ENCODE results near the gene CTU2. TPM values are rescaled to one million over a fixed set of nuclear protein-coding genes. Genes with fewer than 3 reads are reported as not detected.

Gene CTU2
- total RNA-seq, 2 experiments from 2014 or later: 38.0 to 41.6 TPM

- H3K36me3 Mint-ChIP-seq: peaks cover 2% of the 10 kb centered on the region
- H3K9me3 Mint-ChIP-seq: no peaks in the 10 kb centered on the region
- no peak overlapping the region for H3K4me3 Mint-ChIP-seq
- peaks cover 12% of the 10 kb centered on the region for H3K4me1 Mint-ChIP-seq (ENCODE audit: low read depth)
- H3K27me3 Mint-ChIP-seq: no peaks in the 10 kb centered on the region
- intact Hi-C loops (cut with micrococcal nuclease): no loop called here
- H3K27ac Mint-ChIP-seq: no peak overlapping the region
- POLR2A ChIA-PET: interaction anchor here (0.6 kb wide), 1 partner anchor 92 kb away, joined by 4 read pairs; no protein-coding TSS in a partner anchor
- CTCF ChIA-PET: interaction anchor here (1.4 kb wide), 1 partner anchor 27 kb away, joined by 10 read pairs; no protein-coding TSS in a partner anchor
- DNase-seq: no peak
Measured at GRCh38 chr16:88710556-88710955, 4.3 kb downstream of the CTU2 start.

GRCh38 chr16:88711750-88712340 lies 5.5 kb downstream of the CTU2 start:
- H3K9me3 Mint-ChIP-seq: no peaks in the 10 kb centered on the region
- ChIA-PET POLR2A (no interaction called here), CTCF (interaction anchor here (1.4 kb wide), 1 partner anchor 25 kb away, joined by 10 read pairs; no protein-coding TSS in a partner anchor)
- intact Hi-C loops (cut with micrococcal nuclease): no loop called here
- peaks cover 2% of the 10 kb centered on the region for H3K36me3 Mint-ChIP-seq
- peaks cover 12% of the 10 kb centered on the region for H3K4me1 Mint-ChIP-seq (ENCODE audit: low read depth)
- H3K27ac Mint-ChIP-seq: no peak overlapping the region
- H3K4me3 Mint-ChIP-seq: no peak overlapping the region
- no peaks in the 10 kb centered on the region for H3K27me3 Mint-ChIP-seq
- no peak for DNase-seq

- Mint-ChIP-seq H3K27me3 (no peaks in the 10 kb centered on the region), H3K36me3 (peaks cover 8% of the 10 kb centered on the region), H3K9me3 (no peaks in the 10 kb centered on the region), H3K4me3 (no peak overlapping the region), H3K4me1 (ENCODE audit: low read depth) (peaks cover 5% of the 10 kb centered on the region), H3K27ac (no peak overlapping the region)
- intact Hi-C loops (cut with micrococcal nuclease): no loop called here
- ChIA-PET POLR2A (no interaction called here), CTCF (no interaction called here)
- DNase-seq: no peak
Measured at GRCh38 chr16:88712362-88712979, 6.2 kb downstream of the CTU2 start.

- Mint-ChIP-seq H3K36me3 (peaks cover 10% of the 10 kb centered on the region), H3K27ac (no peak overlapping the region), H3K4me3 (no peak overlapping the region), H3K9me3 (no peaks in the 10 kb centered on the region), H3K27me3 (no peaks in the 10 kb centered on the region), H3K4me1 (ENCODE audit: low read depth) (peaks cover 3% of the 10 kb centered on the region)
- ChIA-PET POLR2A (no interaction called here), CTCF (no interaction called here)
- no peak for DNase-seq
- intact Hi-C loops (cut with micrococcal nuclease): no loop called here
Measured at GRCh38 chr16:88713054-88713453, 6.8 kb downstream of the CTU2 start.

GRCh38 chr16:88713568-88714419 lies 7.5 kb downstream of the CTU2 start:
- CTCF ChIA-PET: no interaction called here
- Mint-ChIP-seq H3K36me3 (peaks cover 13% of the 10 kb centered on the region), H3K4me1 (ENCODE audit: low read depth) (peaks cover 3% of the 10 kb centered on the region), H3K4me3 (no peak overlapping the region), H3K27ac (no peak overlapping the region), H3K27me3 (no peaks in the 10 kb centered on the region), H3K9me3 (no peaks in the 10 kb centered on the region)
- intact Hi-C loops (cut with micrococcal nuclease): no loop called here
- no peak for DNase-seq
- POLR2A ChIA-PET: interaction anchor here (0.9 kb wide), 1 partner anchor 42 kb away, joined by 3 read pairs; no protein-coding TSS in a partner anchor

- peaks cover under 1% of the 10 kb centered on the region for H3K4me1 Mint-ChIP-seq (ENCODE audit: low read depth)
- H3K27me3 Mint-ChIP-seq: no peaks in the 10 kb centered on the region
- CTCF ChIA-PET: interaction anchor here (3.5 kb wide), 1 partner anchor 22 kb away, joined by 16 read pairs; no protein-coding TSS in a partner anchor
- H3K36me3 Mint-ChIP-seq: peaks cover 18% of the 10 kb centered on the region
- H3K27ac Mint-ChIP-seq: no peak overlapping the region
- no peak overlapping the region for H3K4me3 Mint-ChIP-seq
- POLR2A ChIA-PET: interaction anchor here (0.9 to 1.9 kb wide), 2 partner anchors 41 to 66 kb away, joined by 3 to 4 read pairs; no protein-coding TSS in a partner anchor
- no peak for DNase-seq
- no peaks in the 10 kb centered on the region for H3K9me3 Mint-ChIP-seq
- intact Hi-C loops (cut with micrococcal nuclease): no loop called here
Measured at GRCh38 chr16:88714420-88715302, 8.4 kb downstream of the CTU2 start.

GRCh38 chr16:88715312-88716190 lies 9.2 kb downstream of the CTU2 start:
- Mint-ChIP-seq H3K36me3 (peaks cover 24% of the 10 kb centered on the region), H3K4me1 (ENCODE audit: low read depth) (no peaks in the 10 kb centered on the region), H3K27ac (no peak overlapping the region), H3K27me3 (no peaks in the 10 kb centered on the region), H3K9me3 (no peaks in the 10 kb centered on the region), H3K4me3 (no peak overlapping the region)
- intact Hi-C loops (cut with micrococcal nuclease): no loop called here
- DNase-seq: no peak
- POLR2A ChIA-PET: interaction anchor here (1.9 kb wide), 1 partner anchor 65 kb away, joined by 4 read pairs; no protein-coding TSS in a partner anchor
- CTCF ChIA-PET: interaction anchor here (3.5 kb wide), 1 partner anchor 21 kb away, joined by 16 read pairs; no protein-coding TSS in a partner anchor

- H3K36me3 Mint-ChIP-seq: peaks cover 26% of the 10 kb centered on the region
- H3K27me3 Mint-ChIP-seq: no peaks in the 10 kb centered on the region
- ChIA-PET POLR2A (interaction anchor here (1.9 kb wide), 1 partner anchor 64 kb away, joined by 4 read pairs; no protein-coding TSS in a partner anchor), CTCF (interaction anchor here (3.5 kb wide), 1 partner anchor 21 kb away, joined by 16 read pairs; no protein-coding TSS in a partner anchor)
- no peaks in the 10 kb centered on the region for H3K9me3 Mint-ChIP-seq
- intact Hi-C loops (cut with micrococcal nuclease): no loop called here
- DNase-seq: no peak
- H3K4me3 Mint-ChIP-seq: no peak overlapping the region
- no peaks in the 10 kb centered on the region for H3K4me1 Mint-ChIP-seq (ENCODE audit: low read depth)
- no peak overlapping the region for H3K27ac Mint-ChIP-seq
Measured at GRCh38 chr16:88716201-88716600, 9.9 kb downstream of the CTU2 start.

GRCh38 chr16:88716601-88717001 lies 10.3 kb downstream of the CTU2 start:
- no peak for DNase-seq
- ChIA-PET CTCF (interaction anchor here (0.5 to 3.5 kb wide), 2 partner anchors 20 to 77 kb away, joined by 3 to 16 read pairs; no protein-coding TSS in a partner anchor), POLR2A (interaction anchor here (1.9 kb wide), 1 partner anchor 64 kb away, joined by 4 read pairs; no protein-coding TSS in a partner anchor)
- Mint-ChIP-seq H3K27ac (no peak overlapping the region), H3K27me3 (no peaks in the 10 kb centered on the region), H3K9me3 (no peaks in the 10 kb centered on the region), H3K36me3 (peaks cover 26% of the 10 kb centered on the region), H3K4me3 (no peak overlapping the region), H3K4me1 (ENCODE audit: low read depth) (no peaks in the 10 kb centered on the region)
- intact Hi-C loops (cut with micrococcal nuclease): no loop called here

GRCh38 chr16:88718178-88718577 lies 11.9 kb downstream of the CTU2 start:
- no peak for DNase-seq
- no peaks in the 10 kb centered on the region for H3K27me3 Mint-ChIP-seq
- H3K4me1 Mint-ChIP-seq (ENCODE audit: low read depth): no peaks in the 10 kb centered on the region
- no peaks in the 10 kb centered on the region for H3K9me3 Mint-ChIP-seq
- H3K4me3 Mint-ChIP-seq: no peak overlapping the region
- ChIA-PET CTCF (interaction anchor here (3.5 kb wide), 1 partner anchor 19 kb away, joined by 16 read pairs; no protein-coding TSS in a partner anchor), POLR2A (interaction anchor here (1.0 to 1.3 kb wide), 2 partner anchors 11 to 91 kb away, joined by 3 read pairs; no protein-coding TSS in a partner anchor)
- H3K27ac Mint-ChIP-seq: peak overlapping the region; percentile 19
- intact Hi-C loops (cut with micrococcal nuclease): no loop called here
- peaks cover 29% of the 10 kb centered on the region for H3K36me3 Mint-ChIP-seq
